GM12892 (cell line): ENCODE measurements around the gene PIPOX.

Experiments
- POLR2A ChIP-seq: IDR thresholded peaks from 2 replicates; pipeline ENCODE4 v1.6.1; 2011; ENCODE audit warnings: low read depth, low read length, control low read depth
- POLR2AphosphoS5 ChIP-seq: IDR thresholded peaks from 2 replicates; pipeline ENCODE4 v1.6.1; 2011; ENCODE audit warnings: low read depth, low read length, control low read depth
- TAF1 ChIP-seq: IDR thresholded peaks from 2 replicates; pipeline ENCODE4 v1.6.1; 2011; ENCODE audit warnings: low read depth, mild to moderate bottlenecking, control low read depth, low read length, borderline replicate concordance

DNA sequence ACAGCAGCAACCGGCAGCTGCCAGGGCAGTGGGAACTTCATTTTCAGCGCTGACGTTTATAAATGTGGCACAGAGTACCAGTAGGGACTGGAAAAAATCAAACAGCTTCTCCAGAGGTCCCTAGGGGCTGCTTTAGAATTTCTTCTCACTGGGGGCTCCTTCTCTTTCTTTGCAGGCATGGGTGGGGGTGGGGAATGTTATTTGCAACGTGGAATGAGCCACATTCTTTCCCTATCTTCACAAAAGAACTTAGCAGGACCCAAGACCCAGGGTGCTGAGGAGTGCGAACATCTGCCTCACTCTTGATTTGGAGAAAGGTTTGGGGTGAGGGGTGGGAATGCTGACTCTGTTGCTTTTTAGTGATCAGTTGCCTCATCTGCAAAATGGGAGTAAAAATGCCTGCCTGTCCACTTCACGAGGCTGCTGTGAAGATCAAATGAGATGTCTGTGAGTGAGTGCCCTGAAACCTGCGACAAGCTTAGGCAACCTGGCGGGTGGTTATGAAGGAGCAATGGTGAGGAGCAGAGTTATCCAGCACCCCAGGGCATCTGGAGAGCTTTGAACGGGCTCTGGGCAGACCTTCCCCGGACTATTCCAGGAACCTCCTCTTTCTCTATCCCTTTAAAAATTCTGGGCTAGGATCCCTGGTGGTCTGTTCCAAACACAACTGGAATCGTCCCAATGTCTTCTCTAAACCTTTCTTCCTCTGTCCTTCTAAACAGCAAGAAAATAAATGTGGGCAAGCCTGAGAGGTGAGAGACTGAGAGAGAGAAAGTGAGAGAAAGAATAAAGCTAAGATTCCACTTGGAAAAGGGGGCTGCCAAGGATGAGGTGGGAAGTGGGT lies 10.7 kb upstream of the PIPOX start:
- TF ChIP-seq POLR2A (no peak), TAF1 (no peak), POLR2AphosphoS5 (no peak)
